ENCODE measurements around the gene PITX3. TPM values are rescaled to one million over a fixed set of nuclear protein-coding genes. Genes with fewer than 3 reads are reported as not detected.
"Not testable (repeated sequence)": the region's sequence is repeated elsewhere in the genome, so short reads cannot be mapped to it uniquely, and the experiment has no call there.

The PITX3 gene
- total RNA-seq, 2 experiments from 2014 or later, result 0.31 TPM; not detected in 1

DNA sequence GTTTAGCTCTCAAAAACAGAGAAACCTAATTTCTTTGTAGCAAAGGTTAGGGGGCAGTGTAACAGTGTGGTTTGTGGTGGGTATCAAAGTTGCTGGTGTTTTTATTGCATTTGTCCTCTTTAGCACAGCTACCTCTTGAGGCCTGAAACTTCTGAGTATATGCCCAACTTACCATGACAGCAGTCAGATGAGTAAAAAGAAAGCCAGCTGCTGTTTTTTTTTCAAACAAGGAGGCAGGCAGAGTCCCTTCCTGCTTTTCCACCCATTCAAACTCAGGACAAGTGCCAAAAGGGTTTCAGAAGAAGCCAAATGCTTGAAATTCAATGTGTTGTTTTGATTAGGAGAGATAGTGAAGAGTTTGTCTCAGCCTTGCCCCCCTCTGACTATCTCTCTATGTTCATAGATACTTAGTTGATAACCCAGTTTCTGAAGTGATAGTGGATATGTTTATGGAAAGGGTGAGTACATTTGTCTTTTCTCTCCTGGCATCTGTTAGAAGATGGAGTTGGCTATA lies 27.1 kb upstream of the PITX3 start:
- Mint-ChIP-seq H3K27me3 (no peaks in the 10 kb centered on the region), H3K4me3 (no peak overlapping the region), H3K4me1 (peaks cover 42% of the 10 kb centered on the region), H3K27ac (peak overlapping the region; percentile 69), H3K9me3 (no peaks in the 10 kb centered on the region), H3K36me3 (peaks cover 13% of the 10 kb centered on the region)
- no peak for DNase-seq

DNA sequence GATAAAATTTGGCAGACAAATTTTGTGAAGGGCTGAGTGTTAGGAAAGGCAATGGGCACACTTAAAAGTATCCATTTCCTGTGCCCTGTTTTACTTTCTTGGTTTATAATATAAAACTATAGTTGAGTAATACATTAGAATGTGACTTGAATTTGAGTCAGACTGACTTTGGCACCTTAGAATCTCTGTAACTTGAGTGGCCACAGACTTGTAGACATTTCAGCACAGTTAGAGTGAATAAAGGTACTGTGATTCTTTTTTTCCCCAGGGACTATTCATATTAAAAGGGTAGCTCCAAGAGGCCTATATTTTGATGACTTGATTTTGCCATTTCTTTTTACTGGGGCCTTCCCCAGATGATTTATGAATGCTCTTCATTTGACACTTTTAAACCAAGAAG lies 26.4 kb upstream of the PITX3 start:
- Mint-ChIP-seq H3K36me3 (peaks cover 13% of the 10 kb centered on the region), H3K4me1 (peaks cover 46% of the 10 kb centered on the region)

DNA sequence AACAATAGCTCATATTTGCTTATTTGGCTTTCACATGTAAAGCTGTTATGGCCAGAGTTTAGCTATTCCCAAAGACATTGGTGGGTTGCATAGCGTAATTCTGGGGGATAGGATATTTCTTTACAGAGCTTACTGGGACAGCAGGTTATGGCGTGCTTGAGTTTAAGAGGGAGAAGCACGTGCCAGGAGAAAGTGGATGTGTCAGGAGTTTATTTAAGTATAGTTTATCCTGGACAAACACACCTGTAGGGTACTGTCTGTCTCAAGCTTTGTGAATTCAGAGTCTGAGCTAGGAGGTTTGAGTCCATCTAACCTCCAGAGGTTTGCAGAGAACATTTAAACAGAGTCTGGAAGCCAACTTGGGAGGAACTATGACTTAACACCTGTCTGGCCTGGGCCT lies 25.4 kb upstream of the PITX3 start:
- Mint-ChIP-seq H3K36me3 (peaks cover 20% of the 10 kb centered on the region), H3K27me3 (no peaks in the 10 kb centered on the region), H3K9me3 (no peaks in the 10 kb centered on the region), H3K27ac (peak overlapping the region; percentile 50), H3K4me1 (peaks cover 48% of the 10 kb centered on the region), H3K4me3 (no peak overlapping the region)
- no peak for DNase-seq

More for the DNA sequence above, 26.4 kb upstream of the PITX3 start:
- no peaks in the 10 kb centered on the region for H3K27me3 Mint-ChIP-seq
- no peak overlapping the region for H3K4me3 Mint-ChIP-seq
- H3K9me3 Mint-ChIP-seq, result no peaks in the 10 kb centered on the region
- no peak for DNase-seq
- peak overlapping the region; percentile 69 for H3K27ac Mint-ChIP-seq

DNA sequence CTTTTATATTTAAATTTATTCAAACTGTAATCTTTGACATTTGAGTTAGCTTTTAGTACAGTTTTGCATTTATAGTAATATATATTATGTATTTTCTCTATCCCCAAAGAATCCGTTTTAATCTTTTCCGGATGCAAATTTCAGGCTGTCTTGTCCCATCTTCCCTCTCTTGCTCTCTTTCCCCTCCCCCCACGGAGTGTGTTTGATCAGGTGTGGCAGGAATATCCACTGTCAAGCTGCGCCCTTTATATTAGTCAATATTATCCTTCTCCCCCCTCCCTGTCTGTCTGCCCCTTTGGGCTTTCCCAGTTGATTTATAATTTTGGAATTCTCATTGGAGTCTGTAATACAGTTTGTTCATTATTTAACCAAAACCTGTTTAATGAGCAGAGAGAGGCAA lies 23.1 kb upstream of the PITX3 start:
- peaks cover 46% of the 10 kb centered on the region for H3K4me1 Mint-ChIP-seq
- H3K27me3 Mint-ChIP-seq, result no peaks in the 10 kb centered on the region
- H3K9me3 Mint-ChIP-seq, result no peaks in the 10 kb centered on the region
- H3K27ac Mint-ChIP-seq, result no peak overlapping the region
- H3K36me3 Mint-ChIP-seq, result peaks cover 24% of the 10 kb centered on the region
- H3K4me3 Mint-ChIP-seq, result no peak overlapping the region
- no peak for DNase-seq

DNA sequence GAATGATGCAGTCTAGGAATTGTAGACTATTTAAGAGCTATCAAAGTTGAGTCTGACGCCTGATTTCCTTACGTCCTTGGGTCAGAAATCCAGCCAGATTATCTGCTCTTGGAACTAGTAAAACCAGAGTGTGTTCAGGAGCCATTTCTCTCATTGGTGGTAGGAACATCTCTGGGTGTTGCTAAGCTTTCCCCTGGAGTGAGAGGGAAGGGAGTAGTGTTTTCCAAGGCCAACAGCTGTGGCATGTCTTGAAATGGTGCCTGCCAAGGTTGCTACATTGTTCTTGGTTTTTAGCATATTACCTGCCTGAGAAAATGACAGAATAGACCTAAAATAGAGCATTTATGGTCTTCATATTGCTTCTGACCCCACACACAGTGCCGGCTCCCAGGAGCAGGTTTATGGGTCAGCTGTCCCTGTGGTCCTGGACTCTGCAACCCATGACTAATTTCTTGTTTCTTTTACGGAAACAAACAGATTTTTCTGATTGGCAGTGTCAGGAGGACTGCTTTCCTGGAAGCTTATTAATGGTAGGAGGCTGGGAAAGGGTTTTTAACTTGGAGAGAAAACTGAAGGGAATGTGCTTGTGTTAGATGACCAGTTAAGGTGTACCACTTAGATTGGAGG lies 21.5 kb upstream of the PITX3 start:
- Mint-ChIP-seq H3K4me1 (peaks cover 37% of the 10 kb centered on the region), H3K27ac (no peak overlapping the region), H3K36me3 (peaks cover 23% of the 10 kb centered on the region), H3K27me3 (no peaks in the 10 kb centered on the region), H3K4me3 (no peak overlapping the region), H3K9me3 (no peaks in the 10 kb centered on the region)
- no peak for DNase-seq

DNA sequence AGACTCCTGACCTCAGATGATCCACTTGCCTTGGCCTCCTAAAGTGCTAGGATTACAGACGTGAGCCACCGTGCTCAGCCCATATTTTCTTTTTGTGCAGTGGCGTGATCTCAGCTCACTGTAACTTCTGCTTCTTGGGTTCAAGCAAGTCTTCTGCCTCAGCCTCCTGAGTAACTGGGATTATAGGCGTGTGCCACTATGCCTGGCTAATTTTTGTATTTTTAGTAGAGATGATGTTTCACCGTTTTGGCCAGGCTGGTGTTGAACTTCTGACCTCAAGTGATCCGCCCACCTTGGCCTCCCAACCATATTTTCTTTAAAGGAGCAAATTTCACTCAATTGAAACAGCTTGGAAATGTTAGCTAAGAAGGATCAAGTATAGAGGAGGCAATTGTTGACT lies 20.5 kb upstream of the PITX3 start:
- Mint-ChIP-seq H3K27ac (no peak overlapping the region), H3K4me3 (no peak overlapping the region), H3K4me1 (peaks cover 27% of the 10 kb centered on the region)

DNA sequence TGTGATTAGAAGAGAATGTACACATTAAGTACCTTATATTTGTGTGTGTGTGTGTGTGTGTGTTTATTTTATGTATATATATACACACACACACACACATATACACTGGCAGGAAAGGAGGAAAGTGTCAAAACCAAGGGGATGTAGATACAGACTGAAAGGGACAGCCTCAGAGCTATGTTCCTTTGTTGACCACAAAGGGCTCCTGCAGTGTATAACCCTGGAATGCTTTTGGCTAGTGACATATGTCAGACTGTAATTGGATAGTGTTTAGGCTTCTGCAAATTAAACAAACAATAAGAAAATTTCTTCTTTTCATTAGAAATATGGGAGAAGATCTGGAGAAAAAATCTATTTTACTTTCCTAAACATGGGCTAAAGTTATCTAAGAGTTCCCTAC lies 19.9 kb upstream of the PITX3 start:
- DNase-seq, result no peak
- Mint-ChIP-seq H3K9me3 (no peaks in the 10 kb centered on the region), H3K36me3 (peaks cover 20% of the 10 kb centered on the region), H3K4me3 (no peak overlapping the region), H3K27ac (no peak overlapping the region), H3K27me3 (no peaks in the 10 kb centered on the region), H3K4me1 (peaks cover 26% of the 10 kb centered on the region)

More for the DNA sequence above, 20.5 kb upstream of the PITX3 start:
- no peaks in the 10 kb centered on the region for H3K27me3 Mint-ChIP-seq
- DNase-seq, result no peak
- H3K36me3 Mint-ChIP-seq, result peaks cover 20% of the 10 kb centered on the region
- no peaks in the 10 kb centered on the region for H3K9me3 Mint-ChIP-seq

DNA sequence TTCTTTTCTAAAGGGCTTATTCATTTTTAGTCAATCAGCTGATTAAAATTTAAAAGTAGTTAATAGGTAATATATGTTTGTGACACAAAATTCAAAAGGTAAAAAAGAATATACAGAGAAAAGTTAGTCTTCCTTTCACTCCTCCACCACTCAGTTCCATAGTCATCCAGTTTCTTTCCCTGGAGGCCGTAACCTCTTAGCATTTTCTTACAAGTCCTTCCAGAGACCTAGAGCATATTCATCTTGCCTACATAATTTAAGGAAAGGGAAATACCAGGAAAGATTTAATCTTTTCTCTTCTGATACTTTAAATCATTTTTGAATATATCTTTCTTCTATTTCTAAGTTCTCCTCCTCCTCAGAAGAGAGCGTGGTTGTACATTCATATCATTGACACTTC lies 14.1 kb upstream of the PITX3 start:
- H3K36me3 Mint-ChIP-seq, result peaks cover 17% of the 10 kb centered on the region
- no peaks in the 10 kb centered on the region for H3K27me3 Mint-ChIP-seq
- H3K9me3 Mint-ChIP-seq, result no peaks in the 10 kb centered on the region
- H3K4me1 Mint-ChIP-seq, result peaks cover 23% of the 10 kb centered on the region
- H3K4me3 Mint-ChIP-seq, result no peak overlapping the region
- no peak for DNase-seq
- no peak overlapping the region for H3K27ac Mint-ChIP-seq

DNA sequence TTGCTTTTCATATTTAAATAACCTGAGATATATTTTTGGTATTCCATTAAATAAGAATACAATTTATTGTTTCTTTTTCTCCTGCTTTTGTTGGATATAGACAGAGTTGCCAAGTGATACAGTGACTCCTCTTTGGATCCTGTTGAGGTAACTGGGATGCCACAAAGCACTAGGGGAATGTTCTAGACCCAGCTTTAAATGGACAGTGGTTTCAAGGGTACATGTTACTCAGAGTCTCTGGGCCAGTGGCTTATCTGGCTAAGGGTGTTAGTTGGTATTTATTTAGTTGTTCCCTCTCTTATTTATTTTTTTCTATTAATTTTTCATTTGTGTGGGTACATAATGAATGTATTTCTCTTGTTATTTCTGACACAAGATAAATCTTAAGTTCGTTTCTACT lies 13.1 kb upstream of the PITX3 start:
- Mint-ChIP-seq H3K4me3 (no peak overlapping the region), H3K4me1 (peaks cover 21% of the 10 kb centered on the region), H3K27me3 (no peaks in the 10 kb centered on the region), H3K27ac (no peak overlapping the region), H3K36me3 (peaks cover 13% of the 10 kb centered on the region), H3K9me3 (no peaks in the 10 kb centered on the region)
- no peak for DNase-seq

DNA sequence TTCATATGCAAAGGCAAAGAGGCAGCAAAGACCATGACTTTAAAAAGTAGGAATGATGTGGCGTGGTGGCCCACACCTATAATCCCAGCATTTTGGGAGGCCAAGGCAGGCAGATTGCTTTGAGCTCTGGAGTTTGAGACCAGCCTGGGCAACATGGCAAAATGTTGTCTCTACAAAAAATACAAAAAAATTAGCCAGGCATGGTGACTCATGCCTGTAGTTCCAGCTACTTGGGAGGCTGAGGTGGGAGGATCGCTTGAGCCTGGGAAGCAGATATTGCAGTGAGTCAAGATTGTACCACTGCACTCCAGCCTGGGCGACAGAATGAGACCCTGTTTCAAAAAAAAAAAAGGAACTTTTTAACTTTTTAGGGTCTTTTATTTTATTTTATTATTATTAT lies 11.2 kb upstream of the PITX3 start:
- not testable (repeated sequence) for H3K4me3 Mint-ChIP-seq, H3K9me3 Mint-ChIP-seq, DNase-seq, H3K27me3 Mint-ChIP-seq, H3K27ac Mint-ChIP-seq
- H3K4me1 Mint-ChIP-seq, result peaks cover 29% of the 10 kb centered on the region
- H3K36me3 Mint-ChIP-seq, result peaks cover 18% of the 10 kb centered on the region

DNA sequence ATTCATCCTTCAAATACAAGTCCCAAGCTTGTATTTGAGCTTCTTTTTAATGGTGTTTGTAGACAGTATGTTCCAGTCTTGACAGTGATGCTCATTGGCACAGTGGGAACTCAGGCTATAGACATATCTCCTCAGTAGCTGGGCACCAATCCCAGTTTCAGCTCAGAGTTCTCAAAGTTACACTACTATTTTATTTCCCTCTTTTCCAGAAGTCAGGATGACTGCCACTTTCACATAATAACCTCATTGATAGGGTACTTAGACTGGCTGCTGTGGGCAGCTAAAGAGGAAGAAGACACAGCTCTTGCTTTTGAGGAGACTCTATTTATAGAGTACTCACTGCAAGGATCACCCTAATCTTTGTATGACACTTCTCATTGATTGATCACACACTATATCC lies 6.4 kb upstream of the PITX3 start:
- Mint-ChIP-seq H3K9me3 (no peaks in the 10 kb centered on the region), H3K36me3 (peaks cover 12% of the 10 kb centered on the region), H3K4me1 (peaks cover 35% of the 10 kb centered on the region), H3K4me3 (peak overlapping the region; percentile 99), H3K27me3 (peaks cover 10% of the 10 kb centered on the region), H3K27ac (no peak overlapping the region)
- no peak for DNase-seq

DNA sequence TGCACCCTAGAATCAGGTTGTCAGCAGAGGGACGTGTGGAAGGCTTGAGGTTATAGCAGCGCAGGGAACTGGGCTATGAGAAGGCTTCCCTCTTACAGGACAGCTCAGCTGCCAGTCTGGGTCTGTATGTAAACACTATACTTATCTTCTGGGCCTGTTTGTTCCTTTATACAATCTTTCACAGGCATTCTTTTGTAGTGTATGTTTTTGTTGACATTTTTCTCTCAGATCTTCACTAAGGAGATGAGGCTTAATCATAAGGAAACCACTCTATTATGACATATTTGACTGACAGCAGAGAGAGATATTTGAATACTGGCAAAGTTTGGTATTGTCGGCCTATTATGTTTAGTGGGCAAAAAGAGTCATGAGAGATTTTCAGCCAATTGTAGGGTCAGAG lies 4.9 kb upstream of the PITX3 start:
- no peaks in the 10 kb centered on the region for H3K9me3 Mint-ChIP-seq
- H3K36me3 Mint-ChIP-seq, result peaks cover 12% of the 10 kb centered on the region
- no peak for DNase-seq
- H3K27me3 Mint-ChIP-seq, result peaks cover 24% of the 10 kb centered on the region
- peak overlapping the region; percentile 99 for H3K4me3 Mint-ChIP-seq
- H3K27ac Mint-ChIP-seq, result peak overlapping the region; percentile 94
- peaks cover 38% of the 10 kb centered on the region for H3K4me1 Mint-ChIP-seq

DNA sequence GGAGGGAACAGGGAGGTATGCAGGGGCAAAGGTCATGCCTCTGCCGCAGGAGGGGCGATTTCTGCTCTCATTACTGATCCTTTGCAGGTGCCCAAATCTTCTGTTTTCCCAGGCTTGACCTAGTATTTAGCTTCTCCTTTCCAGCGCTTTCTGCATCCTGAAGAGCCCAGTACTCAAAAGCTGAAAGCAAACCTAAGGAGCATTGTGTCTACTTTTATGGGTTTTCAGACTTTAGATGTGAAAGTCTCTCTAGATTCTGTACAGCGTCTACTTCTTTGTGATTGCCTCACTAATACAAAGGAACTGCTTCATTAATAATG lies 4.6 kb upstream of the PITX3 start:
- peaks cover 28% of the 10 kb centered on the region for H3K27me3 Mint-ChIP-seq
- H3K36me3 Mint-ChIP-seq, result peaks cover 12% of the 10 kb centered on the region
- H3K4me3 Mint-ChIP-seq, result peak overlapping the region; percentile 99
- peaks cover 40% of the 10 kb centered on the region for H3K4me1 Mint-ChIP-seq
- no peaks in the 10 kb centered on the region for H3K9me3 Mint-ChIP-seq
- H3K27ac Mint-ChIP-seq, result peak overlapping the region; percentile 94
- DNase-seq, result no peak

DNA sequence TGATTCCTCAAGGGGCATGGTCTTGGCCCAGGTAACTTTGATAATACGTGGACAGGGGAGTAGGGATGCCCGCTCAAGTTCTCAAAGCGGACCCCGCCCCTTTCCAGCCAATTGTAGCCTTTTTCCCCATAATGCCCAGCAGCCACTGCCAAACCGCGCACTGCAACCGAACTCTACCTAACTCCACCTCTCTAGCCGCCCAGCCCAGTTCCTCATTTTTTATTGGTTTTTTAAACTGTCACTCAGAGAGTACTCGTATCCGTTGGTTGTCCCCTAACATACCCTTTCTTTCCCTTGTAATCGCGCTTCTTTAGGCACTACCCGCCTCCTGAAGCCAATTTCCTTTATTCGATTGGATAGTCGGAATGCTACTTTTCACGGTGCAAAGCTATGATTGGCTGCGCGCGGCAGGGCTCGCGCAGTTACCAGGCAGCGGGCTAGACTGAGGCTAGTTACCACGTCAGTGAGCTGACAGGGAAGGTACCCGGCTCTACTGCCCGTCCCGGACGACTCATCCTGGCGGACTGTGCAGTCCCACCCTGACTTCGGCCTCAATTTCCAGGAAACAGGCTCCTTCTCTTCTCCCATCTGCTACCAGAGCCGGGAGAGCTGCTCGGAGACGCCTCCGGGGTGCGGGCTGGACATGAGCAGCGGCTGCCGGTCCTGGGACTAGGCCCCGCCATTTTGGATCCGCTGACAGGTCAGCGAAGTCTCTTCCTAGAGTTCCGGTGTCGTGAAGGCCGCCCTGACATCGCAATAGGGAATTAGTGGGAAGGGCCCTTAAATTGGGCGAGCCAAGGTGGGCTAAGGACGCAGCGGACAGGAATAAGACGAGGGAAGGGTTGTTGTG lies 4.0 kb upstream of the PITX3 start, which contains the start of gene GBF1:
Gene GBF1, plus strand, starts transcription at position 451 of the 850 bp plus-strand sequence. CDS start 13,407 bp downstream, outside the sequence.
- Mint-ChIP-seq H3K4me1 (peaks cover 40% of the 10 kb centered on the region), H3K27me3 (peaks cover 34% of the 10 kb centered on the region), H3K36me3 (peaks cover 12% of the 10 kb centered on the region)

DNA sequence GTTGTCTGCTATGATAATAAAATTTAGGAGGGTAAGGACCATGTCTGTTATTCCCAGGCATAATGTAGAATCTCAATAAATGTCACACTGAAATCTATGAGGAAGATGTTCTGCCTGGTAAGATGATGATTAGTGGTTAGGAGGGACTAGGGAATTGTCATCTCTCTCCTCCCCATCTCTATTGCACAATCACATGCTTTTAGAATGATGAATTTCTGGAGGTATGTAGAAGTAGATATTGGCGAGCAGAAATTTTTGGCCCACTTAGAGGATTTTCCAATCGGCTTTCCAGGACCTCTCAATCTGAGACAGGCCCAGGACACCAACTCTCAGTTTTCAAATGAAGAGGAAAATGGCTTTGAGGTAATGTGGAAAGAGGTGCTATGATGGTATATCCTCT lies 2.0 kb upstream of the PITX3 start:
- no peak overlapping the region for H3K27ac Mint-ChIP-seq
- H3K36me3 Mint-ChIP-seq, result peaks cover 9% of the 10 kb centered on the region
- H3K9me3 Mint-ChIP-seq, result no peaks in the 10 kb centered on the region
- peaks cover 40% of the 10 kb centered on the region for H3K27me3 Mint-ChIP-seq
- H3K4me1 Mint-ChIP-seq, result peaks cover 36% of the 10 kb centered on the region
- no peak overlapping the region for H3K4me3 Mint-ChIP-seq
- no peak for DNase-seq

More for the DNA sequence above, 4.0 kb upstream of the PITX3 start, which contains the start of gene GBF1:
- peak; percentile 90 for DNase-seq
- Mint-ChIP-seq H3K27ac (peak within 1 kb of the TSS; percentile 94), H3K4me3 (peak within 1 kb of the TSS; percentile 99), H3K9me3 (no peaks in the 10 kb centered on the region)
